HG03025 (cell line): ENCODE data around the gene PIAS1.

ENCODE experiments used
- ATAC-seq: cut with Tn5 transposase; IDR thresholded peaks from one replicate; pipeline ENCODE4 v1.9.1; 2021; ENCODE audit warnings: mild to moderate bottlenecking, moderate library complexity; ENCODE audit not compliant: unreplicated experiment, low FRiP score

PIAS1 gene

GRCh38 chr15:68061602-68062001, 7.5 kb downstream of the PIAS1 start:
- ATAC-seq = no peak

GRCh38 chr15:68062214-68062613, 8.1 kb downstream of the PIAS1 start:
- no peak for ATAC-seq

GRCh38 chr15:68062946-68063465, 8.9 kb downstream of the PIAS1 start:
- ATAC-seq = no peak

- no peak for ATAC-seq
These were observed 9.5 kb downstream of the PIAS1 start for GRCh38 chr15:68063606-68064005.

GRCh38 chr15:68073576-68074288, 19.6 kb downstream of the PIAS1 start:
- no peak for ATAC-seq

- no peak for ATAC-seq
These were observed 21.8 kb downstream of the PIAS1 start for GRCh38 chr15:68075764-68076385.

- no peak for ATAC-seq
These were observed 24.2 kb downstream of the PIAS1 start for GRCh38 chr15:68078365-68078764.

- no peak for ATAC-seq
These were observed 26.2 kb downstream of the PIAS1 start for GRCh38 chr15:68080334-68080733.

GRCh38 chr15:68080783-68081182, 26.7 kb downstream of the PIAS1 start:
- ATAC-seq = no peak

GRCh38 chr15:68081869-68082505, 27.9 kb downstream of the PIAS1 start:
- no peak for ATAC-seq

- no peak for ATAC-seq
These were observed 28.6 kb downstream of the PIAS1 start for GRCh38 chr15:68082735-68083134.

GRCh38 chr15:68083463-68083862, 29.3 kb downstream of the PIAS1 start:
- no peak for ATAC-seq

GRCh38 chr15:68085052-68085451, 30.9 kb downstream of the PIAS1 start:
- ATAC-seq = no peak

- no peak for ATAC-seq
These were observed 37.6 kb downstream of the PIAS1 start for GRCh38 chr15:68091743-68092142.

GRCh38 chr15:68096099-68096498, 42.0 kb downstream of the PIAS1 start:
- ATAC-seq = no peak

- no peak for ATAC-seq
These were observed 42.9 kb downstream of the PIAS1 start for GRCh38 chr15:68097029-68097428.

- no peak for ATAC-seq
These were observed 44.4 kb downstream of the PIAS1 start for GRCh38 chr15:68098465-68098864.

- no peak for ATAC-seq
These were observed 46.1 kb downstream of the PIAS1 start for GRCh38 chr15:68100194-68100593.

GRCh38 chr15:68103603-68104002, 49.5 kb downstream of the PIAS1 start:
- no peak for ATAC-seq

- no peak for ATAC-seq
These were observed 52.5 kb downstream of the PIAS1 start for GRCh38 chr15:68106656-68107055.

- no peak for ATAC-seq
These were observed 53.0 kb downstream of the PIAS1 start for GRCh38 chr15:68107142-68107541.

GRCh38 chr15:68112706-68113105, 58.6 kb downstream of the PIAS1 start:
- no peak for ATAC-seq
